Caco-2 (cell line): Measurements from ENCODE around the gene EPS8L1. TPM values are rescaled to one million over a fixed set of nuclear protein-coding genes. Genes with fewer than 3 reads are reported as not detected.

Experiments
- BruUV-seq: library from RNA; stranded (reverse); fragments of 400-500 nt; replicated peaks from 2 replicates; lab custom pipeline; 2021; lab: Mats Ljungman, UMichigan
- CTCF ChIA-PET: fragments of 300-600 bp; sonication (Branson Sonifier 250); formaldehyde crosslinking; loops from one replicate; lab custom pipeline; 2022; ENCODE audit warnings: antibody characterized with exemption; lab: Charles Lee
- POLR2A ChIA-PET: fragments of 300-600 bp; sonication (Branson Sonifier 250); formaldehyde crosslinking; loops from one replicate; lab custom pipeline; 2022; ENCODE audit warnings: antibody characterized with exemption; lab: Charles Lee
- DNase-seq, 2 experiments: peaks; one replicate each; pipeline versions ENCODE4 v3.0.0 to v3.0.0-alpha.2; 2020 to 2022
- H3K27me3 ChIP-seq: replicated peaks from 2 replicates; pipeline ENCODE4 v1.6.0; 2011; ENCODE audit warnings: low read length; ENCODE audit not compliant: control insufficient read depth, insufficient read depth
- H3K36me3 ChIP-seq: 2 replicates; pipeline ENCODE4 v1.5.1; 2011; ENCODE audit warnings: low read length; ENCODE audit not compliant: control insufficient read depth, insufficient read depth
- H3K4me1 ChIP-seq: fragments of 250-450 bp; sonication (Bioruptor Pico); 2 replicates; pipeline ENCODE4 v1.5.1; 2020; ENCODE audit warnings: mild to moderate bottlenecking
- H3K4me3 ChIP-seq: 2 replicates; pipeline ENCODE4 v1.5.1; 2011; ENCODE audit warnings: low read depth, mild to moderate bottlenecking, control low read depth, low read length
- H3K9me3 ChIP-seq: fragments of 250-450 bp; sonication (Bioruptor Pico); 2 replicates; pipeline ENCODE4 v1.5.1; 2020; ENCODE audit warnings: mild to moderate bottlenecking, moderate library complexity
- H3K27ac Mint-ChIP-seq: one replicate; pipeline ENCODE4 v1.8.0; 2022; ENCODE audit warnings: mixed read lengths; ENCODE audit not compliant: unreplicated experiment
- H3K27me3 Mint-ChIP-seq: one replicate; pipeline ENCODE4 v1.8.0; 2022; ENCODE audit warnings: mixed read lengths; ENCODE audit not compliant: insufficient read depth, unreplicated experiment
- H3K36me3 Mint-ChIP-seq: one replicate; pipeline ENCODE4 v1.8.0; 2022; ENCODE audit warnings: mild to moderate bottlenecking, mixed read lengths; ENCODE audit not compliant: insufficient read depth, unreplicated experiment
- H3K4me1 Mint-ChIP-seq: one replicate; pipeline ENCODE4 v1.8.0; 2022; ENCODE audit warnings: low read depth, mixed read lengths; ENCODE audit not compliant: unreplicated experiment
- H3K4me3 Mint-ChIP-seq: one replicate; pipeline ENCODE4 v1.8.0; 2022; ENCODE audit warnings: mild to moderate bottlenecking, moderate library complexity, mixed read lengths; ENCODE audit not compliant: unreplicated experiment
- H3K9me3 Mint-ChIP-seq: one replicate; pipeline ENCODE4 v1.8.0; 2022; ENCODE audit warnings: mixed read lengths; ENCODE audit not compliant: unreplicated experiment
- intact Hi-C: fragments of 100-400 bp; cut with micrococcal nuclease; formaldehyde crosslinking; loops from one replicate; pipeline ENCODE4 v1.10.0; 2022; ENCODE audit not compliant: unreplicated experiment
- total RNA-seq: library from RNA; stranded (reverse); gene quantifications from 2 replicates; pipeline ENCODE4 v1.2.3, GENCODE V29; 2022
- TF ChIP-seq, protein P1 (sequence below), 2 experiments: fragments of 200-600 bp in 1 of 2; IDR thresholded peaks; 1 replicate in 1 of 2; 2 replicates in 1 of 2; pipeline versions ENCODE4 v1.5.1 to v1.8.0; 2011 to 2022; ENCODE audit warnings: antibody characterized with exemption in 1 of 2, control low read depth in 1 of 2, inconsistent platforms in 1 of 2, low read depth in 1 of 2, low read length in 1 of 2, mild to moderate bottlenecking in 1 of 2, moderate library complexity in 1 of 2; ENCODE audit not compliant: insufficient read depth in 1 of 2, severe bottlenecking in 1 of 2, unreplicated experiment in 1 of 2

Gene EPS8L1
- total RNA-seq, 1 experiment from 2014 or later: 135 TPM

GRCh38 chr19:55079400-55080038, 3.9 kb downstream of the EPS8L1 start:
- Mint-ChIP-seq H3K9me3 (no peaks in the 10 kb centered on the region), H3K4me3 (peak overlapping the region; percentile 93), H3K27ac (peak overlapping the region; percentile 94), H3K27me3 (no peaks in the 10 kb centered on the region), H3K36me3 (peaks cover 62% of the 10 kb centered on the region), H3K4me1 (peaks cover 30% of the 10 kb centered on the region)
- Histone ChIP-seq H3K27me3 (no peaks in the 10 kb centered on the region), H3K36me3 (peaks cover 5% of the 10 kb centered on the region; the same call in 1 of the 2 replicates), H3K4me3 (peak overlapping the region; percentile 28), H3K9me3 (no peaks in the 10 kb centered on the region), H3K4me1 (peaks cover 25% of the 10 kb centered on the region)
- BruUV-seq: no TSS peak
- CTCF ChIA-PET: interaction anchor here (0.6 to 0.9 kb wide), 2 partner anchors 424 to 609 kb away, joined by 4 to 7 read pairs; no protein-coding TSS in a partner anchor
- intact Hi-C loops: loop anchor here (2.0 kb wide), 1 partner anchor 17 kb away; the partner anchor contains the start of gene RDH13
- no peak for DNase-seq
- POLR2A ChIA-PET: interaction anchor here (1.5 kb wide), 2 partner anchors 17 to 520 kb away, joined by 4 to 12 read pairs; partner anchors contain the start of genes FIZ1 and RDH13
- TF ChIP-seq, protein P1, sequence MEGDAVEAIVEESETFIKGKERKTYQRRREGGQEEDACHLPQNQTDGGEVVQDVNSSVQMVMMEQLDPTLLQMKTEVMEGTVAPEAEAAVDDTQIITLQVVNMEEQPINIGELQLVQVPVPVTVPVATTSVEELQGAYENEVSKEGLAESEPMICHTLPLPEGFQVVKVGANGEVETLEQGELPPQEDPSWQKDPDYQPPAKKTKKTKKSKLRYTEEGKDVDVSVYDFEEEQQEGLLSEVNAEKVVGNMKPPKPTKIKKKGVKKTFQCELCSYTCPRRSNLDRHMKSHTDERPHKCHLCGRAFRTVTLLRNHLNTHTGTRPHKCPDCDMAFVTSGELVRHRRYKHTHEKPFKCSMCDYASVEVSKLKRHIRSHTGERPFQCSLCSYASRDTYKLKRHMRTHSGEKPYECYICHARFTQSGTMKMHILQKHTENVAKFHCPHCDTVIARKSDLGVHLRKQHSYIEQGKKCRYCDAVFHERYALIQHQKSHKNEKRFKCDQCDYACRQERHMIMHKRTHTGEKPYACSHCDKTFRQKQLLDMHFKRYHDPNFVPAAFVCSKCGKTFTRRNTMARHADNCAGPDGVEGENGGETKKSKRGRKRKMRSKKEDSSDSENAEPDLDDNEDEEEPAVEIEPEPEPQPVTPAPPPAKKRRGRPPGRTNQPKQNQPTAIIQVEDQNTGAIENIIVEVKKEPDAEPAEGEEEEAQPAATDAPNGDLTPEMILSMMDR (IDR thresholded peaks at IDR 0.05; ENCODE audit: insufficient read depth in 1 of 2, low read depth in 1 of 2, low read length in 1 of 2, severe bottlenecking in 1 of 2, unreplicated experiment in 1 of 2): no peak

GRCh38 chr19:55080121-55080967, 4.7 kb downstream of the EPS8L1 start:
- H3K4me3 ChIP-seq: peak overlapping the region; percentile 80
- no peaks in the 10 kb centered on the region for H3K9me3 ChIP-seq
- H3K36me3 Mint-ChIP-seq: peaks cover 67% of the 10 kb centered on the region
- peak overlapping the region; percentile 94 for H3K27ac Mint-ChIP-seq
- no TSS peak for BruUV-seq
- peaks cover 29% of the 10 kb centered on the region for H3K4me1 Mint-ChIP-seq
- peaks cover 19% of the 10 kb centered on the region for H3K4me1 ChIP-seq
- ChIA-PET POLR2A (interaction anchor here (0.6 to 1.5 kb wide), 5 partner anchors 9 to 519 kb away, joined by 3 to 12 read pairs (median 4); partner anchors contain the start of genes FIZ1, KMT5C and RDH13), CTCF (interaction anchor here (0.6 to 1.0 kb wide), 3 partner anchors 423 to 609 kb away, joined by 3 to 7 read pairs (median 4); no protein-coding TSS in a partner anchor)
- no peaks in the 10 kb centered on the region for H3K27me3 Mint-ChIP-seq
- H3K36me3 ChIP-seq: peaks cover 5% of the 10 kb centered on the region; the same call in 1 of the 2 replicates
- H3K4me3 Mint-ChIP-seq: peak overlapping the region; percentile 93
- intact Hi-C loops: loop anchor here (2.0 kb wide), 1 partner anchor 18 kb away; the partner anchor contains the start of gene RDH13
- peak; percentile 88 to 91 for DNase-seq
- no peaks in the 10 kb centered on the region for H3K9me3 Mint-ChIP-seq
- H3K27me3 ChIP-seq: no peaks in the 10 kb centered on the region
- TF ChIP-seq, protein P1 (IDR thresholded peaks at IDR 0.05; ENCODE audit: insufficient read depth in 1 of 2, low read depth in 1 of 2, low read length in 1 of 2, severe bottlenecking in 1 of 2, unreplicated experiment in 1 of 2): no peak
